PC-3 (cell line): ENCODE data around the gene LRSAM1. TPM values are rescaled to one million over a fixed set of nuclear protein-coding genes. Genes with fewer than 3 reads are reported as not detected.

Source experiments
- ATAC-seq: fragments of 200-7000 bp; cut with Tn5 transposase; 2 replicates; pipeline ENCODE4 v1.9.1; 2020; ENCODE audit warnings: mild to moderate bottlenecking, moderate library complexity
- BruUV-seq: library from RNA; stranded (reverse); fragments of 400-500 nt; replicated peaks from 2 replicates; lab custom pipeline; 2021; lab: Mats Ljungman, UMichigan
- CTCF ChIA-PET: fragments of 300-600 bp; sonication (Branson Sonifier 250); formaldehyde crosslinking; loops from one replicate; lab custom pipeline; 2022; ENCODE audit warnings: antibody characterized with exemption; lab: Charles Lee
- POLR2A ChIA-PET: fragments of 300-600 bp; sonication (Branson Sonifier 250); formaldehyde crosslinking; loops from one replicate; lab custom pipeline; 2022; ENCODE audit warnings: antibody characterized with exemption; ENCODE audit not compliant: unreplicated experiment; lab: Charles Lee
- DNase-seq: peaks from one replicate; pipeline ENCODE4 v3.0.0-alpha.2; 2015
- H2AFZ ChIP-seq: fragments of 300-600 bp; sonication (generic); 2 replicates; pipeline ENCODE4 v1.6.0; 2016; ENCODE audit warnings: antibody characterized with exemption, low read length
- H3F3A ChIP-seq: fragments of 300-600 bp; sonication (generic); one replicate; pipeline ENCODE4 v1.6.0; 2017; ENCODE audit warnings: antibody characterized with exemption, low read length, control low read depth, mild to moderate bottlenecking; ENCODE audit not compliant: unreplicated experiment
- H3K27ac ChIP-seq: fragments of 300-600 bp; sonication (generic); 2 replicates; pipeline ENCODE4 v1.5.1; 2016; ENCODE audit warnings: mild to moderate bottlenecking, low read length
- H3K27me3 ChIP-seq: fragments of 300-600 bp; sonication (generic); 2 replicates; pipeline ENCODE4 v1.6.1; 2016; ENCODE audit warnings: low read length, mixed read lengths
- H3K36me3 ChIP-seq: fragments of 300-600 bp; sonication (generic); 2 replicates; pipeline ENCODE4 v1.6.1; 2016; ENCODE audit warnings: low read depth, mixed run types, low read length, mixed read lengths
- H3K4me1 ChIP-seq: fragments of 300-600 bp; sonication (generic); 2 replicates; pipeline ENCODE4 v1.5.1; 2016; ENCODE audit warnings: low read length; ENCODE audit not compliant: insufficient read depth
- H3K4me2 ChIP-seq: fragments of 300-600 bp; sonication (generic); 2 replicates; pipeline ENCODE4 v1.6.0; 2016; ENCODE audit warnings: low read length
- H3K4me3 ChIP-seq: fragments of 300-600 bp; sonication (generic); 2 replicates; pipeline ENCODE4 v1.5.1; 2016; ENCODE audit warnings: mild to moderate bottlenecking, low read length, mixed read lengths
- H3K79me2 ChIP-seq: fragments of 300-600 bp; sonication (generic); 2 replicates; pipeline ENCODE4 v1.6.1; 2017; ENCODE audit warnings: low read length, mixed read lengths
- H3K9ac ChIP-seq: fragments of 300-600 bp; sonication (generic); 2 replicates; pipeline ENCODE4 v1.6.0; 2016; ENCODE audit warnings: mild to moderate bottlenecking, low read length
- H3K9me2 ChIP-seq: fragments of 300-600 bp; sonication (generic); replicated peaks from 2 replicates; pipeline ENCODE4 v1.6.1; 2016; ENCODE audit warnings: mixed run types, low read length, mixed read lengths
- H3K9me3 ChIP-seq: fragments of 300-600 bp; sonication (generic); 2 replicates; pipeline ENCODE4 v1.6.1; 2016; ENCODE audit warnings: low read length, mixed read lengths
- H4K20me1 ChIP-seq: fragments of 300-600 bp; sonication (generic); 2 replicates; pipeline ENCODE4 v1.6.1; 2016; ENCODE audit warnings: low read length, mixed read lengths
- EZH2 ChIP-seq: fragments of 300-600 bp; sonication (generic); IDR thresholded peaks from one replicate; pipeline ENCODE4 v1.6.1; 2017; ENCODE audit warnings: antibody characterized with exemption, mild to moderate bottlenecking, low read length; ENCODE audit not compliant: unreplicated experiment
- EZH2phosphoT487 ChIP-seq: fragments of 300-600 bp; sonication (generic); IDR thresholded peaks from 2 replicates; pipeline ENCODE4 v1.6.1; 2018; ENCODE audit warnings: mild to moderate bottlenecking, antibody characterized with exemption, low read length, borderline replicate concordance
- intact Hi-C: fragments of 100-400 bp; cut with micrococcal nuclease; formaldehyde crosslinking; loops from 2 replicates; pipeline ENCODE4 v1.9.0; 2023
- total RNA-seq: library from RNA; depleted of rRNA; stranded (reverse); fragments of >200 nt; gene quantifications from 2 replicates; pipeline ENCODE4 v1.2.3, GENCODE V29; 2014
- TF ChIP-seq, protein P1 (sequence below): fragments of 300-600 bp; sonication (generic); conservative IDR thresholded peaks from 2 replicates; pipeline ENCODE4 v1.5.1; 2017; ENCODE audit warnings: antibody characterized with exemption, low read depth, mild to moderate bottlenecking, low read length

Gene LRSAM1
- total RNA-seq, 1 experiment from 2014 or later: 9.6 TPM

DNA sequence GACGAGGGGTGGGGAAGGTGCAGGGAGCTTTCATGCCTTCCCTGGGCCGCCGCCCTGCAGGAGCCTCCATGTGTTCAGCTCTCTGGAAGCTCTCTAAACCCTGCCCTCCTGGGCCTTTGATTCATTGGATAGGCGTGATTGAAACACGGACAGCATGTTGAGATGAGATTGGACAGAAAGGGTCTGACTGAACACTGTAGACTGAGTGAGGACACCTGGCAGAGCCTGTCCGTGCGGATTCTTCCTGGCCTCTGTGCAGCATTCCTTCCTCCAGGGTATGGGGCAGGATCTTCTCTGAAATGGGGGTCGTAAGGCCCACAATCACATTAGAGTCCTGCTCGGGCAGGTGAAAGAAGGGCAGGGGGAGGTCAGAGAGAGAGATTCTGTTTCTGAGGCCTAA, 12.9 kb upstream of the LRSAM1 start:
- H3K9me3 ChIP-seq: no peaks in the 10 kb centered on the region
- H3K4me1 ChIP-seq: no peaks in the 10 kb centered on the region
- no peaks in the 10 kb centered on the region for H3K79me2 ChIP-seq
- H4K20me1 ChIP-seq: no peaks in the 10 kb centered on the region
- H3K4me2 ChIP-seq: no peak overlapping the region
- no peak overlapping the region for H3K4me3 ChIP-seq
- no peak overlapping the region for H2AFZ ChIP-seq
- BruUV-seq: no TSS peak
- no peak for DNase-seq
- H3K36me3 ChIP-seq: no peaks in the 10 kb centered on the region; the same call in 1 of the 2 replicates
- H3F3A ChIP-seq: no peaks in the 10 kb centered on the region
- H3K27ac ChIP-seq: no peak overlapping the region
- CTCF ChIA-PET: no interaction called here
- TF ChIP-seq, protein P1, sequence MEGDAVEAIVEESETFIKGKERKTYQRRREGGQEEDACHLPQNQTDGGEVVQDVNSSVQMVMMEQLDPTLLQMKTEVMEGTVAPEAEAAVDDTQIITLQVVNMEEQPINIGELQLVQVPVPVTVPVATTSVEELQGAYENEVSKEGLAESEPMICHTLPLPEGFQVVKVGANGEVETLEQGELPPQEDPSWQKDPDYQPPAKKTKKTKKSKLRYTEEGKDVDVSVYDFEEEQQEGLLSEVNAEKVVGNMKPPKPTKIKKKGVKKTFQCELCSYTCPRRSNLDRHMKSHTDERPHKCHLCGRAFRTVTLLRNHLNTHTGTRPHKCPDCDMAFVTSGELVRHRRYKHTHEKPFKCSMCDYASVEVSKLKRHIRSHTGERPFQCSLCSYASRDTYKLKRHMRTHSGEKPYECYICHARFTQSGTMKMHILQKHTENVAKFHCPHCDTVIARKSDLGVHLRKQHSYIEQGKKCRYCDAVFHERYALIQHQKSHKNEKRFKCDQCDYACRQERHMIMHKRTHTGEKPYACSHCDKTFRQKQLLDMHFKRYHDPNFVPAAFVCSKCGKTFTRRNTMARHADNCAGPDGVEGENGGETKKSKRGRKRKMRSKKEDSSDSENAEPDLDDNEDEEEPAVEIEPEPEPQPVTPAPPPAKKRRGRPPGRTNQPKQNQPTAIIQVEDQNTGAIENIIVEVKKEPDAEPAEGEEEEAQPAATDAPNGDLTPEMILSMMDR: no peak
- H3K9ac ChIP-seq: no peak overlapping the region
- H3K9me2 ChIP-seq: no peaks in the 10 kb centered on the region
- no peaks in the 10 kb centered on the region for H3K27me3 ChIP-seq
- ATAC-seq: no peak
- POLR2A ChIA-PET: no interaction called here
- intact Hi-C loops: no loop called here

DNA sequence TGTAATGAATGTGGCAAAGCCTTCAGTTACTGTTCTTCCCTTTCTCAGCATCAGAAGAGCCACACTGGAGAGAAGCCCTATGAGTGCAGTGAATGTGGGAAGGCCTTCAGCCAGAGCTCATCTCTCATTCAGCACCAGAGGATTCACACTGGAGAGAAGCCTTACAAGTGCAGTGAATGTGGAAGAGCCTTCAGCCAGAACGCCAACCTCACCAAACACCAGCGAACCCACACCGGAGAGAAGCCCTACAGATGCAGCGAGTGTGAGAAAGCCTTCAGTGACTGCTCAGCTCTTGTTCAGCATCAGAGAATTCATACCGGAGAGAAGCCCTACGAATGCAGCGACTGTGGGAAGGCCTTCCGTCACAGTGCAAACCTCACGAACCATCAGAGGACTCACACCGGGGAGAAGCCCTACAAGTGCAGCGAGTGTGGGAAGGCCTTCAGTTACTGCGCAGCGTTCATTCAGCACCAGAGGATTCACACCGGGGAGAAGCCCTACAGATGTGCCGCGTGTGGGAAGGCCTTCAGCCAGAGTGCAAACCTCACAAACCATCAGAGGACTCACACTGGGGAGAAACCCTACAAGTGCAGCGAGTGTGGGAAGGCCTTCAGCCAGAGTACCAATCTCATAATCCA, 6.9 kb upstream of the LRSAM1 start:
- DNase-seq (no peak), ATAC-seq (no peak)
- ChIA-PET POLR2A (interaction anchor here (0.6 kb wide), 3 partner anchors 13 to 167 kb away, joined by 4 to 5 read pairs (median 5); no protein-coding TSS in a partner anchor), CTCF (interaction anchor here (0.6 kb wide), 2 partner anchors 193 to 506 kb away, joined by 4 to 5 read pairs; no protein-coding TSS in a partner anchor)
- H2AFZ ChIP-seq: no peak overlapping the region
- peaks cover 9% of the 10 kb centered on the region; the same call in 1 of the 2 replicates for H3K4me1 ChIP-seq
- BruUV-seq: no TSS peak
- TF ChIP-seq, protein P1: no peak
- TF ChIP-seq EZH2phosphoT487: no peak
- TF ChIP-seq EZH2: no peak
- no peak overlapping the region for H3K9ac ChIP-seq
- no peak overlapping the region for H3K4me2 ChIP-seq
- no peaks in the 10 kb centered on the region for H3K27me3 ChIP-seq
- H4K20me1 ChIP-seq: peaks cover 40% of the 10 kb centered on the region
- H3K36me3 ChIP-seq: peaks cover 34% of the 10 kb centered on the region
- H3K4me3 ChIP-seq: no peak overlapping the region
- intact Hi-C loops: no loop called here
- H3F3A ChIP-seq: peaks cover 7% of the 10 kb centered on the region
- H3K27ac ChIP-seq: no peak overlapping the region
- H3K9me3 ChIP-seq: no peaks in the 10 kb centered on the region
- H3K79me2 ChIP-seq: peaks cover 19% of the 10 kb centered on the region
- no peaks in the 10 kb centered on the region for H3K9me2 ChIP-seq
